ENCODE data around the gene CALHM4.
"Not testable (repeated sequence)": the region's sequence is repeated elsewhere in the genome, so short reads cannot be mapped to it uniquely, and the experiment has no call there.

CALHM4 gene

GRCh38 chr6:116577486-116577885 is 23.9 kb downstream of the CALHM4 start:
- no peak for DNase-seq (ENCODE audit: low read depth)

- DNase-seq (ENCODE audit: low read depth) = no peak
These were observed 24.8 kb downstream of the CALHM4 start for GRCh38 chr6:116578335-116578734.

GRCh38 chr6:116579143-116579542 is 25.6 kb downstream of the CALHM4 start:
- no peak for DNase-seq (ENCODE audit: low read depth)

GRCh38 chr6:116580198-116580597 is 26.6 kb downstream of the CALHM4 start:
- peak; percentile 50 for DNase-seq (ENCODE audit: low read depth)

- no peak for DNase-seq (ENCODE audit: low read depth)
These were observed 32.7 kb downstream of the CALHM4 start for GRCh38 chr6:116586276-116586675.

GRCh38 chr6:116586738-116587137 is 33.2 kb downstream of the CALHM4 start:
- DNase-seq (ENCODE audit: low read depth) = no peak

- no peak for DNase-seq (ENCODE audit: low read depth)
These were observed 41.7 kb downstream of the CALHM4 start for GRCh38 chr6:116595247-116595646.

- peak; percentile 38 for DNase-seq (ENCODE audit: low read depth)
These were observed 43.3 kb downstream of the CALHM4 start for GRCh38 chr6:116596815-116597214.

- DNase-seq (ENCODE audit: low read depth) = not testable (repeated sequence)
These were observed 50.4 kb downstream of the CALHM4 start for GRCh38 chr6:116603916-116604315.

- not testable (repeated sequence) for DNase-seq (ENCODE audit: low read depth)
These were observed 51.3 kb downstream of the CALHM4 start for GRCh38 chr6:116604868-116605267.

- DNase-seq (ENCODE audit: low read depth) = no peak
These were observed 52.4 kb downstream of the CALHM4 start for GRCh38 chr6:116605935-116606334.
